GM23338 (cell line): ENCODE data around the gene EXOC3. TPM values are rescaled to one million over a fixed set of nuclear protein-coding genes. Genes with fewer than 3 reads are reported as not detected.

Experiments used
- ATAC-seq: fragments of 200-7000 bp; cut with Tn5 transposase; 3 replicates; pipeline ENCODE4 v1.9.1; 2020
- DNase-seq: peaks from one replicate; pipeline ENCODE4 v3.0.0-alpha.2; 2015; ENCODE audit warnings: low spot score
- H2AFZ ChIP-seq: fragments of 200-600 bp; sonication (generic); 2 replicates; pipeline ENCODE4 v1.8.0; 2016; ENCODE audit warnings: antibody characterized with exemption, mild to moderate bottlenecking, moderate library complexity
- H3F3A ChIP-seq: fragments of 200-600 bp; sonication (generic); replicated peaks from 2 replicates; pipeline ENCODE4 v1.8.0; 2017; ENCODE audit warnings: antibody characterized with exemption, mixed run types, low read depth
- H3K27ac ChIP-seq: fragments of 200-600 bp; sonication (generic); 2 replicates; pipeline ENCODE4 v1.6.1; 2016; ENCODE audit warnings: low read depth
- H3K27me3 ChIP-seq: fragments of 200-600 bp; sonication (generic); 2 replicates; pipeline ENCODE4 v1.8.0; 2016; ENCODE audit warnings: mild to moderate bottlenecking, mixed run types, moderate library complexity; ENCODE audit not compliant: insufficient read depth
- H3K36me3 ChIP-seq: fragments of 200-600 bp; sonication (generic); 2 replicates; pipeline ENCODE4 v1.8.0; 2016; ENCODE audit warnings: mild to moderate bottlenecking; ENCODE audit not compliant: insufficient read depth
- H3K4me1 ChIP-seq: fragments of 200-600 bp; sonication (generic); 2 replicates; pipeline ENCODE4 v1.8.0; 2016; ENCODE audit warnings: mild to moderate bottlenecking, moderate library complexity; ENCODE audit not compliant: insufficient read depth
- H3K4me2 ChIP-seq: fragments of 200-600 bp; sonication (generic); 2 replicates; pipeline ENCODE4 v1.7.1; 2017; ENCODE audit warnings: mixed run types
- H3K4me3 ChIP-seq: fragments of 200-600 bp; sonication (generic); 2 replicates; pipeline ENCODE4 v1.6.1; 2016; ENCODE audit warnings: mixed run types
- H3K79me2 ChIP-seq: fragments of 200-600 bp; sonication (generic); replicated peaks from 2 replicates; pipeline ENCODE4 v1.8.0; 2017; ENCODE audit warnings: mild to moderate bottlenecking; ENCODE audit not compliant: insufficient read depth
- H3K9me2 ChIP-seq: fragments of 200-600 bp; sonication (generic); 2 replicates; pipeline ENCODE4 v1.8.0; 2017; ENCODE audit not compliant: insufficient read depth
- H4K20me1 ChIP-seq: fragments of 200-600 bp; sonication (generic); replicated peaks from 2 replicates; pipeline ENCODE4 v1.8.0; 2017; ENCODE audit warnings: mild to moderate bottlenecking; ENCODE audit not compliant: insufficient read depth
- H3K27ac Mint-ChIP-seq: 2 replicates; pipeline ENCODE4 v1.8.0; 2020; ENCODE audit warnings: inconsistent platforms, mild to moderate bottlenecking, moderate library complexity, mixed read lengths
- H3K27me3 Mint-ChIP-seq: 3 replicates; pipeline ENCODE4 v1.8.0; 2022; ENCODE audit warnings: low read depth, mild to moderate bottlenecking, moderate library complexity, mixed read lengths, inconsistent platforms; ENCODE audit not compliant: insufficient read depth, poor library complexity
- H3K36me3 Mint-ChIP-seq: 3 replicates; pipeline ENCODE4 v1.8.0; 2021; ENCODE audit warnings: low read depth, mild to moderate bottlenecking, inconsistent platforms, moderate library complexity, mixed read lengths
- H3K4me1 Mint-ChIP-seq: 3 replicates; pipeline ENCODE4 v1.8.0; 2020; ENCODE audit warnings: mild to moderate bottlenecking, inconsistent platforms, mixed read lengths
- H3K4me3 Mint-ChIP-seq: 3 replicates; pipeline ENCODE4 v1.8.0; 2021; ENCODE audit warnings: moderate library complexity, mild to moderate bottlenecking, inconsistent platforms, mixed read lengths
- H3K9me3 Mint-ChIP-seq: 3 replicates; pipeline ENCODE4 v1.8.0; 2020; ENCODE audit warnings: moderate library complexity, mild to moderate bottlenecking, inconsistent platforms, mixed read lengths
- EZH2phosphoT487 ChIP-seq: fragments of 200-600 bp; sonication (generic); IDR thresholded peaks from one replicate; pipeline ENCODE4 v1.8.1; 2018; ENCODE audit warnings: antibody characterized with exemption; ENCODE audit not compliant: unreplicated experiment
- polyA plus RNA-seq: library from polyadenylated mRNA; unstranded; fragments of >200 nt; fragmentation: Nextera tagmentation; extraction: Ambion mirVana; gene quantifications from 2 replicates; pipeline ENCODE4 v1.2.1, GENCODE V29; 2016
- total RNA-seq: library from RNA; depleted of rRNA; stranded (reverse); fragments of >200 nt; shearing (Covaris generic); gene quantifications from 2 replicates; pipeline ENCODE4 v1.2.3, GENCODE V29; 2014
- TF ChIP-seq, protein P1 (sequence below): IDR thresholded peaks from one replicate; pipeline ENCODE4 v1.6.1; 2018; ENCODE audit warnings: antibody characterized with exemption; ENCODE audit not compliant: unreplicated experiment
- TF ChIP-seq, protein P2 (sequence below): fragments of 250-450 bp; sonication (Bioruptor Pico); IDR thresholded peaks from 2 replicates; pipeline ENCODE4 v1.5.0; 2020; ENCODE audit warnings: mild to moderate bottlenecking, moderate library complexity

Gene EXOC3
- total and polyA plus RNA-seq, 2 experiments from 2014 or later, result 13.4 to 31.6 TPM

DNA sequence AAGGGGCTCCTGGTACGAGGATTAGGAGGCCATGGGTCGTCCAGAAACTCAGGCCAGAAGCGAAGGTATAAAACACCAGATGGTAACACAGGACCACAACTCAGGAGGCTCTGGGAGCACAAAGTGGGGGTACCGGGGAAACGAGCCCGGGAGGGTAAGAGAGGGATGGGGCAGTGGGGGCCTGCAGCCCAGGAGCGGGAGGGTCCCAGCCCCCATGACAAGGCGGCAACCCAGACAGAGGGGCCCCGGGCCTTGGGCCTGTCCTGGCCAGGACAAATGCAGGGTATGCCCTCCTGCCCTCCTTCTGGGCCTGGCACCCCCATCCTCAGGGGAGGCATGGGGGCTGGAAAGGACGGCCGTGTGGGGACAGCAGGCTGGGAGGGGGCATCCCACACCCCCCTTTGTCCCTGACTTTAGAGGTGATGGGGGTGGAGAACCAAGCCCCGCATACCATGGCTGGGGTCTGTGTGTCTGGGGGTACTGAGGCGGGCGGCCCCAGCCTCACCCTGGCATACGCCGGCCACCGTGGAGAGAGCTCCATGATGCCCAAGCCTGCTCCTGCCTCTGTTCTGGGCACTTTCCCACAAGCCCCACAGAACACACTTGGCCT, 47.0 kb upstream of the EXOC3 start:
- TF ChIP-seq, protein P1, sequence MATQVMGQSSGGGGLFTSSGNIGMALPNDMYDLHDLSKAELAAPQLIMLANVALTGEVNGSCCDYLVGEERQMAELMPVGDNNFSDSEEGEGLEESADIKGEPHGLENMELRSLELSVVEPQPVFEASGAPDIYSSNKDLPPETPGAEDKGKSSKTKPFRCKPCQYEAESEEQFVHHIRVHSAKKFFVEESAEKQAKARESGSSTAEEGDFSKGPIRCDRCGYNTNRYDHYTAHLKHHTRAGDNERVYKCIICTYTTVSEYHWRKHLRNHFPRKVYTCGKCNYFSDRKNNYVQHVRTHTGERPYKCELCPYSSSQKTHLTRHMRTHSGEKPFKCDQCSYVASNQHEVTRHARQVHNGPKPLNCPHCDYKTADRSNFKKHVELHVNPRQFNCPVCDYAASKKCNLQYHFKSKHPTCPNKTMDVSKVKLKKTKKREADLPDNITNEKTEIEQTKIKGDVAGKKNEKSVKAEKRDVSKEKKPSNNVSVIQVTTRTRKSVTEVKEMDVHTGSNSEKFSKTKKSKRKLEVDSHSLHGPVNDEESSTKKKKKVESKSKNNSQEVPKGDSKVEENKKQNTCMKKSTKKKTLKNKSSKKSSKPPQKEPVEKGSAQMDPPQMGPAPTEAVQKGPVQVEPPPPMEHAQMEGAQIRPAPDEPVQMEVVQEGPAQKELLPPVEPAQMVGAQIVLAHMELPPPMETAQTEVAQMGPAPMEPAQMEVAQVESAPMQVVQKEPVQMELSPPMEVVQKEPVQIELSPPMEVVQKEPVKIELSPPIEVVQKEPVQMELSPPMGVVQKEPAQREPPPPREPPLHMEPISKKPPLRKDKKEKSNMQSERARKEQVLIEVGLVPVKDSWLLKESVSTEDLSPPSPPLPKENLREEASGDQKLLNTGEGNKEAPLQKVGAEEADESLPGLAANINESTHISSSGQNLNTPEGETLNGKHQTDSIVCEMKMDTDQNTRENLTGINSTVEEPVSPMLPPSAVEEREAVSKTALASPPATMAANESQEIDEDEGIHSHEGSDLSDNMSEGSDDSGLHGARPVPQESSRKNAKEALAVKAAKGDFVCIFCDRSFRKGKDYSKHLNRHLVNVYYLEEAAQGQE, result no peak
- no peak for TF ChIP-seq EZH2phosphoT487
- TF ChIP-seq, protein P2, sequence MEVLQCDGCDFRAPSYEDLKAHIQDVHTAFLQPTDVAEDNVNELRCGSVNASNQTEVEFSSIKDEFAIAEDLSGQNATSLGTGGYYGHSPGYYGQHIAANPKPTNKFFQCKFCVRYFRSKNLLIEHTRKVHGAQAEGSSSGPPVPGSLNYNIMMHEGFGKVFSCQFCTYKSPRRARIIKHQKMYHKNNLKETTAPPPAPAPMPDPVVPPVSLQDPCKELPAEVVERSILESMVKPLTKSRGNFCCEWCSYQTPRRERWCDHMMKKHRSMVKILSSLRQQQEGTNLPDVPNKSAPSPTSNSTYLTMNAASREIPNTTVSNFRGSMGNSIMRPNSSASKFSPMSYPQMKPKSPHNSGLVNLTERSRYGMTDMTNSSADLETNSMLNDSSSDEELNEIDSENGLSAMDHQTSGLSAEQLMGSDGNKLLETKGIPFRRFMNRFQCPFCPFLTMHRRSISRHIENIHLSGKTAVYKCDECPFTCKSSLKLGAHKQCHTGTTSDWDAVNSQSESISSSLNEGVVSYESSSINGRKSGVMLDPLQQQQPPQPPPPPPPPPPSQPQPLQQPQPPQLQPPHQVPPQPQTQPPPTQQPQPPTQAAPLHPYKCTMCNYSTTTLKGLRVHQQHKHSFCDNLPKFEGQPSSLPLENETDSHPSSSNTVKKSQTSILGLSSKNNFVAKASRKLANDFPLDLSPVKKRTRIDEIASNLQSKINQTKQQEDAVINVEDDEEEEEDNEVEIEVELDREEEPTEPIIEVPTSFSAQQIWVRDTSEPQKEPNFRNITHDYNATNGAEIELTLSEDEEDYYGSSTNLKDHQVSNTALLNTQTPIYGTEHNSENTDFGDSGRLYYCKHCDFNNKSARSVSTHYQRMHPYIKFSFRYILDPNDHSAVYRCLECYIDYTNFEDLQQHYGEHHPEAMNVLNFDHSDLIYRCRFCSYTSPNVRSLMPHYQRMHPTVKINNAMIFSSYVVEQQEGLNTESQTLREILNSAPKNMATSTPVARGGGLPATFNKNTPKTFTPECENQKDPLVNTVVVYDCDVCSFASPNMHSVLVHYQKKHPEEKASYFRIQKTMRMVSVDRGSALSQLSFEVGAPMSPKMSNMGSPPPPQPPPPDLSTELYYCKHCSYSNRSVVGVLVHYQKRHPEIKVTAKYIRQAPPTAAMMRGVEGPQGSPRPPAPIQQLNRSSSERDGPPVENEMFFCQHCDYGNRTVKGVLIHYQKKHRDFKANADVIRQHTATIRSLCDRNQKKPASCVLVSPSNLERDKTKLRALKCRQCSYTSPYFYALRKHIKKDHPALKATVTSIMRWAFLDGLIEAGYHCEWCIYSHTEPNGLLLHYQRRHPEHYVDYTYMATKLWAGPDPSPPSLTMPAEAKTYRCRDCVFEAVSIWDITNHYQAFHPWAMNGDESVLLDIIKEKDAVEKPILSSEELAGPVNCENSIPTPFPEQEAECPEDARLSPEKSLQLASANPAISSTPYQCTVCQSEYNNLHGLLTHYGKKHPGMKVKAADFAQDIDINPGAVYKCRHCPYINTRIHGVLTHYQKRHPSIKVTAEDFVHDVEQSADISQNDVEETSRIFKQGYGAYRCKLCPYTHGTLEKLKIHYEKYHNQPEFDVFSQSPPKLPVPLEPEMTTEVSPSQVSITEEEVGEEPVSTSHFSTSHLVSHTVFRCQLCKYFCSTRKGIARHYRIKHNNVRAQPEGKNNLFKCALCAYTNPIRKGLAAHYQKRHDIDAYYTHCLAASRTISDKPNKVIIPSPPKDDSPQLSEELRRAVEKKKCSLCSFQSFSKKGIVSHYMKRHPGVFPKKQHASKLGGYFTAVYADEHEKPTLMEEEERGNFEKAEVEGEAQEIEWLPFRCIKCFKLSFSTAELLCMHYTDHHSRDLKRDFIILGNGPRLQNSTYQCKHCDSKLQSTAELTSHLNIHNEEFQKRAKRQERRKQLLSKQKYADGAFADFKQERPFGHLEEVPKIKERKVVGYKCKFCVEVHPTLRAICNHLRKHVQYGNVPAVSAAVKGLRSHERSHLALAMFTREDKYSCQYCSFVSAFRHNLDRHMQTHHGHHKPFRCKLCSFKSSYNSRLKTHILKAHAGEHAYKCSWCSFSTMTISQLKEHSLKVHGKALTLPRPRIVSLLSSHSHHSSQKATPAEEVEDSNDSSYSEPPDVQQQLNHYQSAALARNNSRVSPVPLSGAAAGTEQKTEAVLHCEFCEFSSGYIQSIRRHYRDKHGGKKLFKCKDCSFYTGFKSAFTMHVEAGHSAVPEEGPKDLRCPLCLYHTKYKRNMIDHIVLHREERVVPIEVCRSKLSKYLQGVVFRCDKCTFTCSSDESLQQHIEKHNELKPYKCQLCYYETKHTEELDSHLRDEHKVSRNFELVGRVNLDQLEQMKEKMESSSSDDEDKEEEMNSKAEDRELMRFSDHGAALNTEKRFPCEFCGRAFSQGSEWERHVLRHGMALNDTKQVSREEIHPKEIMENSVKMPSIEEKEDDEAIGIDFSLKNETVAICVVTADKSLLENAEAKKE (CRISPR knock-in tag), result no peak
- Histone ChIP-seq H3K27me3 (no peaks in the 10 kb centered on the region), H4K20me1 (no peaks in the 10 kb centered on the region), H3K79me2 (no peaks in the 10 kb centered on the region), H3F3A (peaks cover 6% of the 10 kb centered on the region; the same call in 1 of the 2 replicates), H3K4me3 (no peak overlapping the region), H3K36me3 (no peaks in the 10 kb centered on the region), H3K27ac (no peak overlapping the region), H3K4me2 (no peak overlapping the region), H3K9me2 (no peaks in the 10 kb centered on the region), H2AFZ (no peak overlapping the region; the same call in 1 of the 2 replicates), H3K4me1 (peaks cover 6% of the 10 kb centered on the region; the same call in 1 of the 2 replicates)
- Mint-ChIP-seq H3K4me1 (peaks cover 28% of the 10 kb centered on the region), H3K9me3 (no peaks in the 10 kb centered on the region), H3K4me3 (no peak overlapping the region), H3K36me3 (no peaks in the 10 kb centered on the region), H3K27ac (no peak overlapping the region), H3K27me3 (peaks cover 11% of the 10 kb centered on the region)
- ATAC-seq (no peak), DNase-seq (no peak)
